Measurements from ENCODE around the gene DHRS13. TPM values are rescaled to one million over a fixed set of nuclear protein-coding genes. Genes with fewer than 3 reads are reported as not detected.

DHRS13 gene
- total and polyA plus RNA-seq, 4 donors: 5.0 to 91.6 (median 11.0) TPM

GRCh38 chr17:28949185-28950016, 46.5 kb upstream of the DHRS13 start:
- no peaks in the 10 kb centered on the region for H3K9me3 ChIP-seq (ENCODE audit: control insufficient read depth in 4 of 4, low read length in 3 of 4)
- TF ChIP-seq MAX (IDR thresholded peaks at IDR 0.05) (no peak), HNF4A (conservative IDR thresholded peaks at IDR 0.05) (no peak), RAD21 (IDR thresholded peaks at IDR 0.05) (peak in 1 of 2 donors; percentile 31), REST (IDR thresholded peaks at IDR 0.05) (no peak), SP1 (IDR thresholded peaks at IDR 0.05) (no peak), HNF4G (IDR thresholded peaks at IDR 0.05) (no peak), JUND (IDR thresholded peaks at IDR 0.05) (no peak), EGR1 (IDR thresholded peaks at IDR 0.05; ENCODE audit: low read depth in 2 of 2) (no peak), YY1 (IDR thresholded peaks at IDR 0.05) (peak; percentile 96), NR2F2 (IDR thresholded peaks at IDR 0.05) (no peak), FOXA2 (IDR thresholded peaks at IDR 0.05) (no peak)
- TF ChIP-seq, protein P1, sequence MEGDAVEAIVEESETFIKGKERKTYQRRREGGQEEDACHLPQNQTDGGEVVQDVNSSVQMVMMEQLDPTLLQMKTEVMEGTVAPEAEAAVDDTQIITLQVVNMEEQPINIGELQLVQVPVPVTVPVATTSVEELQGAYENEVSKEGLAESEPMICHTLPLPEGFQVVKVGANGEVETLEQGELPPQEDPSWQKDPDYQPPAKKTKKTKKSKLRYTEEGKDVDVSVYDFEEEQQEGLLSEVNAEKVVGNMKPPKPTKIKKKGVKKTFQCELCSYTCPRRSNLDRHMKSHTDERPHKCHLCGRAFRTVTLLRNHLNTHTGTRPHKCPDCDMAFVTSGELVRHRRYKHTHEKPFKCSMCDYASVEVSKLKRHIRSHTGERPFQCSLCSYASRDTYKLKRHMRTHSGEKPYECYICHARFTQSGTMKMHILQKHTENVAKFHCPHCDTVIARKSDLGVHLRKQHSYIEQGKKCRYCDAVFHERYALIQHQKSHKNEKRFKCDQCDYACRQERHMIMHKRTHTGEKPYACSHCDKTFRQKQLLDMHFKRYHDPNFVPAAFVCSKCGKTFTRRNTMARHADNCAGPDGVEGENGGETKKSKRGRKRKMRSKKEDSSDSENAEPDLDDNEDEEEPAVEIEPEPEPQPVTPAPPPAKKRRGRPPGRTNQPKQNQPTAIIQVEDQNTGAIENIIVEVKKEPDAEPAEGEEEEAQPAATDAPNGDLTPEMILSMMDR (IDR thresholded peaks at IDR 0.05; ENCODE audit: low read depth, low read length, missing input control): no peak
- TF ChIP-seq, protein P2, sequence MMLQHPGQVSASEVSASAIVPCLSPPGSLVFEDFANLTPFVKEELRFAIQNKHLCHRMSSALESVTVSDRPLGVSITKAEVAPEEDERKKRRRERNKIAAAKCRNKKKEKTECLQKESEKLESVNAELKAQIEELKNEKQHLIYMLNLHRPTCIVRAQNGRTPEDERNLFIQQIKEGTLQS (IDR thresholded peaks at IDR 0.05): no peak
- H3K4me1 ChIP-seq (ENCODE audit: control insufficient read depth in 4 of 4, insufficient read depth in 4 of 4, low read length in 3 of 4): peaks cover 3 to 30% (median 23%) of the 10 kb centered on the region in 4 donors
- peak; percentile 71 for DNase-seq (ENCODE audit: low spot score)
- no peaks in the 10 kb centered on the region for H3K27me3 ChIP-seq (ENCODE audit: control insufficient read depth in 4 of 4, insufficient read depth in 4 of 4, low read length in 3 of 4)
- H3K9ac ChIP-seq (ENCODE audit: low read depth in 1 of 2, low read length in 2 of 2): peak overlapping the region; percentile 78 to 88
- under 1% methylated on average over 61 of the region's 61 CpGs for WGBS
- peak overlapping the region; percentile 73 to 94 (median 94) for H3K4me3 ChIP-seq (ENCODE audit: low read depth in 1 of 3, low read length in 3 of 3)
- H3K27ac ChIP-seq (ENCODE audit: low read depth in 1 of 2, low read length in 2 of 2): peak overlapping the region; percentile 87 to 88
- no peaks in the 10 kb centered on the region for H3K36me3 ChIP-seq (ENCODE audit: control insufficient read depth in 4 of 4, insufficient read depth in 3 of 4, low read depth in 1 of 4, low read length in 3 of 4)

- WGBS: under 1% methylated on average over 15 of the region's 15 CpGs
- TF ChIP-seq SP1 (IDR thresholded peaks at IDR 0.05) (no peak), RXRA (IDR thresholded peaks at IDR 0.05) (peak in 1 of 2 donors; percentile 29)
Observed at GRCh38 chr17:28948873-28949184, 46.0 kb upstream of the DHRS13 start.

More at GRCh38 chr17:28948873-28949184, 46.0 kb upstream of the DHRS13 start:
- Histone ChIP-seq H3K27ac (ENCODE audit: low read depth in 1 of 2, low read length in 2 of 2) (peak overlapping the region; percentile 87 to 88), H3K27me3 (ENCODE audit: control insufficient read depth in 4 of 4, insufficient read depth in 4 of 4, low read length in 3 of 4) (no peaks in the 10 kb centered on the region), H3K9ac (ENCODE audit: low read depth in 1 of 2, low read length in 2 of 2) (peak overlapping the region; percentile 8 to 78), H3K4me3 (ENCODE audit: low read depth in 1 of 3, low read length in 3 of 3) (peak overlapping the region; percentile 73 to 94 (median 94)), H3K9me3 (ENCODE audit: control insufficient read depth in 4 of 4, low read length in 3 of 4) (no peaks in the 10 kb centered on the region), H3K36me3 (ENCODE audit: control insufficient read depth in 4 of 4, insufficient read depth in 3 of 4, low read depth in 1 of 4, low read length in 3 of 4) (peaks cover 0 to 3% (median 1%) of the 10 kb centered on the region in 4 donors), H3K4me1 (ENCODE audit: control insufficient read depth in 4 of 4, insufficient read depth in 4 of 4, low read length in 3 of 4) (peaks cover 3 to 30% (median 23%) of the 10 kb centered on the region in 4 donors)
- DNase-seq (ENCODE audit: low spot score): no peak
